Bronchial epithelial cell (primary cell): ENCODE data around the gene RBMS2. TPM values are rescaled to one million over a fixed set of nuclear protein-coding genes. Genes with fewer than 3 reads are reported as not detected.

ENCODE experiments used
- DNase-seq: peaks from one replicate; pipeline ENCODE4 v3.0.0-alpha.2; 2010; ENCODE audit warnings: low read depth
- FAIRE-seq: peaks from 2 replicates; lab custom pipeline; 2011; peaks lifted over from hg19 to GRCh38; lab: Jason Lieb, UNC
- H3K27me3 ChIP-seq: 2 replicates; pipeline ENCODE4 v1.5.1; 2011; ENCODE audit warnings: low read length; ENCODE audit not compliant: control insufficient read depth, insufficient read depth
- H3K36me3 ChIP-seq: 2 replicates; pipeline ENCODE4 v1.5.1; 2011; ENCODE audit warnings: low read length; ENCODE audit not compliant: control insufficient read depth, insufficient read depth
- H3K4me3 ChIP-seq: 2 replicates; pipeline ENCODE4 v1.5.1; 2011; ENCODE audit warnings: mild to moderate bottlenecking, low read depth, low read length, control low read depth
- CTCF ChIP-seq: IDR thresholded peaks from 2 replicates; pipeline ENCODE4 v1.5.1; 2011; ENCODE audit warnings: mild to moderate bottlenecking, moderate library complexity, low read length, control low read depth, inconsistent platforms; ENCODE audit not compliant: insufficient read depth, severe bottlenecking
- total RNA-seq: library from RNA; depleted of rRNA; stranded (reverse); fragments of >200 nt; gene quantifications from 2 replicates; pipeline ENCODE4 v1.2.1, GENCODE V29; 2014

Gene RBMS2
- total RNA-seq, 1 donor from 2014 or later, result 9.2 TPM

GRCh38 chr12:56517854-56518253 lies 3.8 kb upstream of the RBMS2 start:
- H3K27me3 ChIP-seq, result no peaks in the 10 kb centered on the region
- TF ChIP-seq CTCF, result no peak
- no peak overlapping the region for H3K4me3 ChIP-seq
- DNase-seq, result peak; percentile 67
- no peaks in the 10 kb centered on the region for H3K36me3 ChIP-seq
- FAIRE-seq, result no peak

GRCh38 chr12:56518570-56518969 lies 3.0 kb upstream of the RBMS2 start:
- H3K27me3 ChIP-seq, result no peaks in the 10 kb centered on the region
- no peak for TF ChIP-seq CTCF
- peak; percentile 73 for DNase-seq
- H3K4me3 ChIP-seq, result no peak overlapping the region
- FAIRE-seq, result no peak
- H3K36me3 ChIP-seq, result no peaks in the 10 kb centered on the region

- Histone ChIP-seq H3K36me3 (no peaks in the 10 kb centered on the region), H3K4me3 (no peak overlapping the region), H3K27me3 (no peaks in the 10 kb centered on the region)
- DNase-seq (no peak), FAIRE-seq (no peak)
- TF ChIP-seq CTCF, result no peak
Measured at GRCh38 chr12:56520048-56520447, 1.6 kb upstream of the RBMS2 start.

- FAIRE-seq (no peak), DNase-seq (no peak)
- Histone ChIP-seq H3K27me3 (no peaks in the 10 kb centered on the region), H3K36me3 (no peaks in the 10 kb centered on the region), H3K4me3 (no peak overlapping the region)
- TF ChIP-seq CTCF, result no peak
Measured at GRCh38 chr12:56520506-56520905, 1.1 kb upstream of the RBMS2 start.

- no peaks in the 10 kb centered on the region for H3K27me3 ChIP-seq
- H3K36me3 ChIP-seq, result no peaks in the 10 kb centered on the region
- TF ChIP-seq CTCF, result no peak
- DNase-seq (no peak), FAIRE-seq (no peak)
- peak overlapping the region; percentile 52 for H3K4me3 ChIP-seq
Measured at GRCh38 chr12:56521209-56521589, 421 bp upstream of the RBMS2 start.
